ENCODE data around the gene SPNS2.

The SPNS2 gene

GRCh38 chr17:4536742-4537411 is 38.2 kb downstream of the SPNS2 start:
- no peak for DNase-seq (ENCODE audit: low spot score)

DNA sequence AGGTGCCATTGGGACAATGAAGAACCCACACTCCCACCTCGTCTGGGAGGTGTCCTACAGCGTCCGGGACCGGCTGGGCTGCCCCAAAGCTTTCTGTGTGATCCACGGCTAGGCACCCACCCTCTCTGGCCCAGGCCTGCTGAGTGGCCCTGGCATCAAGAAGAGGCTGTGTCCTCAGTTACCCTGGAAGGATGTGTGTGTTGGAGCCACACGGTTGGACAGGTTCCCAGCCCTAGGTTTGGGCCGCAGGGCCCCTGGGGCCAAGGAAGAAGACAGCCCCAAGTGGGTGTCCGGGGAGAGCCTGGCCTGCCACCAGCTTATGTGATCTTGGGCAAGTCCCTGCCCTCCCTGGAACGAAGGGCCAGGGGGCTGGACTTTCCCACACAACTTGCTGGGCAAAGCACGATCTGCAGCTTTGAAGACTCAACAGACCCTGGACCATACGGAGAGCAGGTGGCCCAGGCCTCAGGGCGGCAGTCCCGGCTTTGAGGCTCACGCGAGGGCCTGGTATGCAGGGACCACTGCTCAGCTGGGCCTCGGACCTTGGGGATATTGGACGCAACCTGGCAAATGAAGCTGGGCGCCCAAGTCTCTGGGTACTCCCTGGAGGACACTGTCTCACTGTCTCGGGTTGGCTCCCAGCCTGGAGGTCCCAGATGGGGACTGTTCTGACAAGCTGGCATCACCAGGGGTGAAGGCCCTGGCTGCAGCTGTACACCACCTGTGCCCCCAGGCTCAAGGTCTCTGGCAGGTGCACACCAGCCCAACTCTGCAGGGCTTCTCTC is 39.0 kb downstream of the SPNS2 start:
- DNase-seq (ENCODE audit: low spot score): no peak

DNA sequence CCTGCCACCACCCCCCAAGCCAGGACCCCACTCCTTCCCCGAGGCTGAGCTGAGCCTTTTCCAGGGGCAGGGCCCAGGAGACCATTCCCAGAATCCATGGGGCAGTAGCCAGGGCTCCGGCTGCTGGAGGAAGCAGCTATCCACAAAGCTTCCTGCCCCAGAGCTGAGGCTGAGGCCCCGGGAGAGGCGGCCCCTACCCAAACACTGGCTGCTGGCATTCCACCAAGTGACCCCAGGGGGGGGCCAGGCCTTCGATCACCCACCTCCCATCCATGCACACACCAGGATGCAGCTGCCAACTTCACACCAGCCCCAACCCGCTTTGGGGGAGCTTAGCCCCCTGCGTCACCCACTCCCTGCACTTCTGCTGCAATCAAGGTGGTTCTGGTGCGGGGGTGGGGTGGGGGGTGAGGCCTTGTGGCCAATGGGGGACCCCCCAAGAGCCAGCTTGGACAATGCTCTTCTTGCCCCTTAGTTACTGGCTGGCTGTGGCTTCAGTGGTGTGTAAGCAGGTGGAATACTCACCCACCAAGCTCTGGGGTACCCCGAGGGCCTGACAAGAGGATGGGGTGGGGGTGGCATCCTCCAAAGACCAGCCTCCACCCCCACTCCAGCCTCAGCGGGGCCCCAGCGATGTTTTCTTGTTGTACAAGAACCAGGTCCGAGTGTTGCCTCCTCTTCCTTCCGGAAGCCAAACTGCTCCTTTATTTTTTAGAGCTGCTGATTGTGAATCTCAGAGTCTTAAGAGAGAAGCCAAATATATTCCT is 39.7 kb downstream of the SPNS2 start:
- DNase-seq (ENCODE audit: low spot score): no peak

GRCh38 chr17:4539025-4539424 is 40.3 kb downstream of the SPNS2 start:
- no peak for DNase-seq (ENCODE audit: low spot score)

DNA sequence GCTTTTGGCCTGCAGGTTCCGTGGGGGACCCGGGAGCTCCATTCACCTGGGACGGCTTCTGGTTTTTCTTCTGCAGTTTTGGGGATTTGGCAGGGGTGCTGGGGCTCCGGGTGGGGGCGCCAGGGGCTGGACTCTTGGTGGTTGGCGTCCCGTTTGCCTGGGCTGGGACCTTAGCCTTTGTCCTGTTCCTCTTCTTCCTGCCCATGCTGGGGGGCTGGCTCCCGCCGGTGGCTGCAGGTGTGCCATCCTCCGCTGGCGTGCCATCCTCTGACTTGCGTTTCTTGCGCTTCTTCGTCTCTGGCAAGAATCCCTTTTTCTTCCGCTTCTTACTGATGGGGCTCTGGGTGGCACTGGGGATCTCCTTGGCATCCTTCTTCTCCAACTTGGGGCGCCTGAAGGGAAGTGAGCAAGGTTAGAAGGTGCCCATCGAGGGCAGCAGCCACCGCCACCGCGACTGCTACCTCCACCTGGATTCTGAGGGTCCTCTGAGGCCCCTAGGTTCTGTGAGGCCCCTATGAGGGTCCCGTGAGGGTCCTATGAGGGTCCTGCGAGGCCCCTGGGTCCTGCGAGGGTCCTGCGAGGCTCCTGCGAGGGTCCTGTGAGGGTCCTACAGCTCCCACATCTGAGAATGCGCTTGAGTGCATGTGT is 41.0 kb downstream of the SPNS2 start:
- DNase-seq (ENCODE audit: low spot score): no peak

- no peak for DNase-seq (ENCODE audit: low spot score)
Measured at GRCh38 chr17:4540224-4540651, 41.6 kb downstream of the SPNS2 start.

DNA sequence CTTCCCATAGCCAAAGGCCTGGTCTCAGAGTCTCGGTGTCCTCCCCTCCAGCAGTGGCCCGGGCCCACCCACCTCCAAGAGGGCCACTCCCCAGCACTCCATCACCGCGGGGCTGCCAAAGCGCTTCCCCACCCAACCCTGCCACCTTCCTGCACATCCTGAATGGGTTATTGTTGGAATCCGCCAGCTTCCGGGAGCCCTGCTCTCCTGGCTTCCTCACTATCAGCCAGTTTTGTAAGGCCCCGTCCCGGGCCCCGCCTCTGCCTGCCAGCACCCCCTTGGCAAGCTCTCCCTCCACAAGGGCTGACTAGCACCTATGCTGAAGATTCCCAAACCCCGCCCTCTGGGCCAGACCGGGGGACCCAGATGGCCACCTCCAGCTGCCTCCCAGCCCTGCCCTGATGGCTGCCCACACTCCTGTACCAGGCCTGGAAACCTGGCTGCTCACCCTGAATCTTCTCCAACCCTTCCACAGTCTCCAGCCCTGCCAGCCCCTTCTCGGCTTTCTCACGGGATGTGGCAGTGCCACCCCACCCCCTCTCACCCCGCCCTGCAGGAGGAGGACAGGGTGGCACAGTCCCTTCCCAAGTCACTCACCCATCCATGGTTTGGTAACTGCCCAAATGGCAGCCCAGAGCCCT is 42.1 kb downstream of the SPNS2 start:
- no peak for DNase-seq (ENCODE audit: low spot score)

DNA sequence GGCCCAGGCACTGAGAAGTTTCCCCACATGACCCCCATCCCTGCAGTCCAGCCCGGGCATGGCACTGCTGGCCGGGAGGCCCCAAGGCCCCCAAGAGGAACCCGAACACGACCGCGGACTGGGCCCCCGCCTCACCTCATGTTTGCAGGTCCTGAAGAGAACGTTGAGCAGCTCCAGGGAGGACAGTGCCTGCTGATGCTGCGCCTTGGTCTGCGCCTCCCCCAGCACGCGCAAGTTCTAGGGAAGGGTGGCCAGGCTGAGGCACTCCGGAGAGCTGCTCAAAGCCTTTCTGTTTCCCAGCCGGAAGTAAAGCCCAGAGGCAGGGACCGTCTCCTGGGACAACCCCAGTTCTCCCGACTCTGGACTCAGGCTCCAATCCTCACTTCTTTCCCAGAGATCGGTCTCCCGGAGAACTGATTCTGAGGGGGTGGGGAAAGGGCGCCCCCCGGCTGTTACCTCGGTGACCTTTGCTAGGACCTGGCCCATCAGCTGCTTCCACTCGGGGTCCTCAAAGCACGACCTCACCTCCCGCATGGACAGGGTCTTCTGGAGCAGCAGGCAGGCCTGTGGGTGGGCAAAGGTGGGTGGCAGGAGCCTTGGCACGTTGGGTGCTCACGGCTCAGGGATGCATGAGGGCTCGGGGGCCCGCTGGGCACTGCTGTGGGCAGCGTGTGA is 42.8 kb downstream of the SPNS2 start:
- no peak for DNase-seq (ENCODE audit: low spot score)

GRCh38 chr17:4542003-4542725 is 43.5 kb downstream of the SPNS2 start:
- DNase-seq (ENCODE audit: low spot score): no peak

DNA sequence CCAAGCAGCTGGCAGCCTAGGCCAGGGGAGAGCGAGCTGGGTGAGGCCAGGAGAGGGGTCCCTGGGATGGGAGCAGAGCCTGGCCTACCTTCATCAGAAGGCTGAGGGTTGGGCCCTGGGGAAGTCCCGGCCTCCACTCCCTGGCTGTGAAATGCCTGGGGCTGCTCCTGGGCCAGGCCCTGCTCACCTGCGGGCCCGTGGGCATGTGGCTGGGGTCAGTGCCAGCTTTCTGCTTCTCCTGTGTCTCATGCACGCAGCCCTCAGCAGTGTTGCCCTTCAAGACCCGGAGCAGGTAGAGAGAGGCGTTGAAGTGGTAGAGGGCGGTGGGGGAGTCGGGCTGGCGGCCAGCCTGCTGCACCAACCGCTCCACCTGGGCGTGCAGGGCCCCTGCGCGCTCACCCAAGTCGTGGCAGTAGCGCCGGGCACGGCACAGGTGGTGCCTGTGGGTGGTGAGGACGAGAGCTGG is 44.1 kb downstream of the SPNS2 start:
- DNase-seq (ENCODE audit: low spot score): no peak

DNA sequence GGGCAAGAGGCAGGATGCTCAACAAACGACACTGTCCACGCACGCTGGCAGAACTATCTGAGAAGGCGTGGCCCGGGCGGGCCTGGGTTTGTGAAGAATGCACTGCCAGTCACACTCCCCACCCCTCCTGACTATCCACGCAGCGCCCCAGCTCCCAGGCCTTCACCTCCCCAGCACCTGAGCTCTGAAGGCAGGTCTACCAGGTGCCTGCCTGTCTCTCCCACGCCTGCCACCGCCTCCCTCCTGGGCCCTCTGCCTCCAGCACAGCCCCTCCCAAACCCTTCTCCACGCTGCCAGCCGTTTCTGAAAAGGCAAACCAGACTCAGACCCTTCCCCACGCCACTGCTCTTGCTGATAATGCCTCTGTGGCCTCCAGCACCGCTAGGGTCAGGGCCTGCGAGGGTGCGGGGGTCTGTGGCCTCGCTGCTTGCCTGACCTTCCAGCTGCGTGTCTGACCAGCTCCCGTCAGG is 44.9 kb downstream of the SPNS2 start:
- no peak for DNase-seq (ENCODE audit: low spot score)

- DNase-seq (ENCODE audit: low spot score): no peak
Measured at GRCh38 chr17:4544135-4544950, 45.7 kb downstream of the SPNS2 start.

DNA sequence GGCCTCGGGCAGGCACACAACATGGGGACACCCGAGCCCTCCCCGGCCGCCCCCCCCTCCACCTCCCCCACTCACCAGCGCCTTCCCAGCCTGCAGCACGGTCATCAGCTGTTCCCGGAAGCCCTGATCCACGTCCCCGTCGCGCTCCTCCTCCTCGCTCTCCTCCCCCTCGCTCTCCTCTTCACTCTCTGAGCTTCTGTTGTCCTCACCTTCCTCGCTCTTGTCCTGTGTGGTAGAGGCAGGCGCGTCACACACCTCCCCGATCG is 46.2 kb downstream of the SPNS2 start:
- DNase-seq (ENCODE audit: low spot score): no peak

GRCh38 chr17:4545217-4545951 is 46.7 kb downstream of the SPNS2 start:
- no peak for DNase-seq (ENCODE audit: low spot score)

DNA sequence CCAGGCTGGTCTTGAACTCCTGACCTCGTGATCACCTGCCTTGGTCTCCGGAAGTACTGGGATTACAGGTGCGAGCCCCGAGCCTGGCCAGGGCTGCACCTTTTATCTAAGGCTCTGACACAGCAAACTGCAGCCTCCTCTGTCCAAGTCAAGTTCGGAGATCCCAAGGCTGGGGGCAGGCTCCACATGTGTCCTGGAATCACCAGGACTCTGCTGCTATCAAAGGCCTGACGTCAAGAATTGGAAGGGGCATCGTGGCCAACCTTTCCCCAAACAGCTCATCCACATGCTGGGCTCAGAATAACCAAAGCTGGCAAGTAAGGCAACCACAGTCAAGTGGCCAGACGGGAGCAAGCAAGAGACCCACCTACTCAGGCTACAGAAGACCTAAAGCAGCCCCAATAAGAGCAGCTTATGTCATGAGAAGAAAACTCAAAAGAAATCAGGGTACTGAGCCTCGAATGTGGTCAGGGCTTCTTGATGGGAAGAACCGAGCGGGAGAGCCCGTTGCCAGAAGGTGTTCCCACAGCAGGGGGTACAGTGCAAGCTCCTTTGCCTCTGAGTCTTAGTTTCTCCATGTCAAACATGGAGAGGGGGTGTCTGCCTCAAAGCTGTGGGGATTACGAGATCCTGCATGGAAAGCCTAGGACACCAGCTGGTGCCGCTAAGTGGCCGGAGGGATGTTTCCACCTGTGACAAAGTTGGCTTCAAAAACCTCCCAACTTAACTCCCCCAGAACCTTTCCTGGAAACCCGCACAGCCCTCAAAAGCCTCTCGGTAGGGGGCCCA is 48.6 kb downstream of the SPNS2 start:
- no peak for DNase-seq (ENCODE audit: low spot score)

- no peak for DNase-seq (ENCODE audit: low spot score)
Measured at GRCh38 chr17:4548061-4548461, 49.4 kb downstream of the SPNS2 start.

- no peak for DNase-seq (ENCODE audit: low spot score)
Measured at GRCh38 chr17:4548721-4549531, 50.2 kb downstream of the SPNS2 start.
